ENCODE data around the gene HPS6. TPM values are rescaled to one million over a fixed set of nuclear protein-coding genes. Genes with fewer than 3 reads are reported as not detected.

The HPS6 gene
- total RNA-seq, 1 experiment from 2014 or later, result 18.7 TPM

GRCh38 chr10:102068216-102068615 lies 3.1 kb downstream of the HPS6 start:
- Histone ChIP-seq H3T11ph (ENCODE audit: low read length) (no peak overlapping the region), H2BK120ac (ENCODE audit: low read depth, low read length, poor library complexity, severe bottlenecking) (no peak overlapping the region), H2BK15ac (ENCODE audit: low read depth, low read length) (no peak overlapping the region), H3K9me3 (ENCODE audit: control insufficient read depth, low read depth, low read length) (no peaks in the 10 kb centered on the region), H3K4me2 (ENCODE audit: insufficient read depth, insufficient read length, low read length) (no peak overlapping the region), H2AFZ (ENCODE audit: low read length) (no peak overlapping the region), H3K23me2 (ENCODE audit: insufficient read length, low read depth, low read length, poor library complexity, severe bottlenecking) (peaks cover 9% of the 10 kb centered on the region), H3K56ac (ENCODE audit: insufficient read length, low read depth, low read length) (no peak overlapping the region), H2BK20ac (ENCODE audit: low read depth, low read length, poor library complexity, severe bottlenecking) (no peak overlapping the region), H3K9ac (ENCODE audit: extremely low read depth, insufficient read length, low read length) (no peak overlapping the region), H3K27me3 (ENCODE audit: insufficient read depth, low read length) (no peaks in the 10 kb centered on the region), H3K4ac (ENCODE audit: low read depth, low read length) (no peak overlapping the region), H2AK5ac (ENCODE audit: insufficient read length, low read length) (no peak overlapping the region), H4K91ac (ENCODE audit: insufficient read length, low read depth, low read length) (no peak overlapping the region), H3K18ac (ENCODE audit: insufficient read length, low read depth, low read length) (no peak overlapping the region), H3K14ac (ENCODE audit: insufficient read depth, low read length) (no peak overlapping the region), H3K79me2 (ENCODE audit: insufficient read depth, low read length) (no peaks in the 10 kb centered on the region; the same call in 1 of the 2 replicates), H3K27ac (ENCODE audit: insufficient read length, low read depth, low read length) (no peak overlapping the region), H2BK5ac (ENCODE audit: insufficient read length, low read length) (no peak overlapping the region), H4K5ac (ENCODE audit: insufficient read length, low read depth, low read length) (no peak overlapping the region), H4K20me1 (ENCODE audit: control insufficient read depth, insufficient read depth, insufficient read length) (no peaks in the 10 kb centered on the region), H3K79me1 (ENCODE audit: insufficient read depth, low read depth, low read length, poor library complexity, severe bottlenecking) (peaks cover 3% of the 10 kb centered on the region), H4K8ac (replicated peaks; ENCODE audit: insufficient read length, low read depth, low read length) (no peak overlapping the region), H3K23ac (ENCODE audit: insufficient read length, low read depth, low read length) (no peak overlapping the region), H2BK12ac (ENCODE audit: insufficient read length, low read depth, low read length) (no peak overlapping the region), H3K4me1 (ENCODE audit: insufficient read depth, low read length) (no peaks in the 10 kb centered on the region)
- H3K27me3 Mint-ChIP-seq (ENCODE audit: low read depth), result peaks cover 9% of the 10 kb centered on the region
- no CpG with 5 or more reads among the region's 1 CpG for WGBS (ENCODE audit: extremely low coverage, insufficient read length, low lambda C conversion rate)
- peaks cover 17 to 18% of the 10 kb centered on the region in 2 experiments for H3K4me1 Mint-ChIP-seq
- no peak for DNase-seq
- H3K27ac Mint-ChIP-seq, result peak overlapping the region in 1 of 3 experiments; percentile 52; a peak in 1 of 7 replicates
- H3K9me3 Mint-ChIP-seq, result no peaks in the 10 kb centered on the region
- no peak overlapping the region for H3K4me3 Mint-ChIP-seq
- no peak for TF ChIP-seq CTCF (conservative IDR thresholded peaks at IDR 0.05)
- H3K36me3 Mint-ChIP-seq (ENCODE audit: insufficient read depth in 1 of 3, low read depth in 3 of 3), result no peaks in the 10 kb centered on the region
